ENCODE data around the gene POU2F3.

DNA sequence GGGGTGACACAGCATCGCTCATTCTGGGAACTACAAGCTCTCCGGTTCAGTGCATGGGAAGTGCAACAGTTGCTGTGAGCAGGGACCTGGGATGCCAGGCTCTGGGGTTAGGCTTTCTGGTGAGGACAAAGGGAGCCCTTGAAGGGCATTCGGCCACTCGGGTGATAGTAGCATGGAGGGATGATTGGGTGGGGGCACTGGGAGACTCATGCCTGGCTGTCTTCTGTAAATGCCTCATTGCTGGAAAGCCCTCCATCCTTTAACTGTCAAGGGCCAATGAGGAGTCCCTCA lies 19.2 kb upstream of the POU2F3 start:
- TF ChIP-seq ZBTB7A (IDR thresholded peaks at IDR 0.05; ENCODE audit: low read depth) (no peak), EGR1 (IDR thresholded peaks at IDR 0.05) (no peak), NFIC (IDR thresholded peaks at IDR 0.05) (no peak), EP300 (IDR thresholded peaks at IDR 0.05; ENCODE audit: borderline replicate concordance) (no peak), YY1 (IDR thresholded peaks at IDR 0.05; ENCODE audit: low read depth) (no peak), RAD21 (IDR thresholded peaks at IDR 0.05; ENCODE audit: low read depth) (no peak), FOXM1 (IDR thresholded peaks at IDR 0.05; ENCODE audit: borderline replicate concordance, low read depth) (no peak), TCF12 (IDR thresholded peaks at IDR 0.05; ENCODE audit: low read depth) (no peak), TAF1 (IDR thresholded peaks at IDR 0.05; ENCODE audit: low read depth) (no peak), CEBPB (IDR thresholded peaks at IDR 0.05) (no peak)
- TF ChIP-seq, protein P1, sequence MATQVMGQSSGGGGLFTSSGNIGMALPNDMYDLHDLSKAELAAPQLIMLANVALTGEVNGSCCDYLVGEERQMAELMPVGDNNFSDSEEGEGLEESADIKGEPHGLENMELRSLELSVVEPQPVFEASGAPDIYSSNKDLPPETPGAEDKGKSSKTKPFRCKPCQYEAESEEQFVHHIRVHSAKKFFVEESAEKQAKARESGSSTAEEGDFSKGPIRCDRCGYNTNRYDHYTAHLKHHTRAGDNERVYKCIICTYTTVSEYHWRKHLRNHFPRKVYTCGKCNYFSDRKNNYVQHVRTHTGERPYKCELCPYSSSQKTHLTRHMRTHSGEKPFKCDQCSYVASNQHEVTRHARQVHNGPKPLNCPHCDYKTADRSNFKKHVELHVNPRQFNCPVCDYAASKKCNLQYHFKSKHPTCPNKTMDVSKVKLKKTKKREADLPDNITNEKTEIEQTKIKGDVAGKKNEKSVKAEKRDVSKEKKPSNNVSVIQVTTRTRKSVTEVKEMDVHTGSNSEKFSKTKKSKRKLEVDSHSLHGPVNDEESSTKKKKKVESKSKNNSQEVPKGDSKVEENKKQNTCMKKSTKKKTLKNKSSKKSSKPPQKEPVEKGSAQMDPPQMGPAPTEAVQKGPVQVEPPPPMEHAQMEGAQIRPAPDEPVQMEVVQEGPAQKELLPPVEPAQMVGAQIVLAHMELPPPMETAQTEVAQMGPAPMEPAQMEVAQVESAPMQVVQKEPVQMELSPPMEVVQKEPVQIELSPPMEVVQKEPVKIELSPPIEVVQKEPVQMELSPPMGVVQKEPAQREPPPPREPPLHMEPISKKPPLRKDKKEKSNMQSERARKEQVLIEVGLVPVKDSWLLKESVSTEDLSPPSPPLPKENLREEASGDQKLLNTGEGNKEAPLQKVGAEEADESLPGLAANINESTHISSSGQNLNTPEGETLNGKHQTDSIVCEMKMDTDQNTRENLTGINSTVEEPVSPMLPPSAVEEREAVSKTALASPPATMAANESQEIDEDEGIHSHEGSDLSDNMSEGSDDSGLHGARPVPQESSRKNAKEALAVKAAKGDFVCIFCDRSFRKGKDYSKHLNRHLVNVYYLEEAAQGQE (IDR thresholded peaks at IDR 0.05; ENCODE audit: low read depth): no peak
